Measurements from ENCODE around the gene TRAF1. TPM values are rescaled to one million over a fixed set of nuclear protein-coding genes. Genes with fewer than 3 reads are reported as not detected.
A peak's percentile ranks its signal among the peaks of the same experiment; 100 is the strongest.

Gene TRAF1
- total RNA-seq, 1 donor from 2014 or later, result 8.0 TPM

GRCh38 chr9:120914953-120915352 is 11.6 kb downstream of the TRAF1 start:
- intact Hi-C loops (cut with DNase I), result no loop called here
- ATAC-seq (no peak), DNase-seq (ENCODE audit: low spot score) (no peak)

- no peak for ATAC-seq
- no peak for DNase-seq (ENCODE audit: low spot score)
- intact Hi-C loops (cut with DNase I), result no loop called here
Measured at GRCh38 chr9:120914396-120914795, 12.2 kb downstream of the TRAF1 start.

- DNase-seq (ENCODE audit: low spot score) (no peak), ATAC-seq (no peak)
- intact Hi-C loops (cut with DNase I), result no loop called here
Measured at GRCh38 chr9:120913647-120914264, 12.8 kb downstream of the TRAF1 start.

- DNase-seq (ENCODE audit: low spot score) (no peak), ATAC-seq (no peak)
- intact Hi-C loops (cut with DNase I), result no loop called here
Measured at GRCh38 chr9:120912958-120913646, 13.5 kb downstream of the TRAF1 start.

GRCh38 chr9:120911295-120911837 is 15.2 kb downstream of the TRAF1 start:
- DNase-seq (ENCODE audit: low spot score) (no peak), ATAC-seq (no peak)
- intact Hi-C loops (cut with DNase I), result no loop called here

- intact Hi-C loops (cut with DNase I), result no loop called here
- DNase-seq (ENCODE audit: low spot score), result no peak
- ATAC-seq, result no peak
Measured at GRCh38 chr9:120910643-120911042, 16.0 kb downstream of the TRAF1 start.

- no peak for DNase-seq (ENCODE audit: low spot score)
- no peak for ATAC-seq
- intact Hi-C loops (cut with DNase I), result no loop called here
Measured at GRCh38 chr9:120909904-120910303, 16.7 kb downstream of the TRAF1 start.

GRCh38 chr9:120905315-120906164 is 21.1 kb downstream of the TRAF1 start:
- no peak for ATAC-seq
- intact Hi-C loops (cut with DNase I), result no loop called here
- no peak for DNase-seq (ENCODE audit: low spot score)

- ATAC-seq, result no peak
- intact Hi-C loops (cut with DNase I), result no loop called here
- DNase-seq (ENCODE audit: low spot score), result no peak
Measured at GRCh38 chr9:120904978-120905301, 21.7 kb downstream of the TRAF1 start.

- intact Hi-C loops (cut with DNase I), result no loop called here
- DNase-seq (ENCODE audit: low spot score) (no peak), ATAC-seq (peak; percentile 18)
Measured at GRCh38 chr9:120904061-120904977, 22.3 kb downstream of the TRAF1 start.

GRCh38 chr9:120902569-120903535 is 23.7 kb downstream of the TRAF1 start:
- ATAC-seq (no peak), DNase-seq (ENCODE audit: low spot score) (no peak)
- intact Hi-C loops (cut with DNase I), result no loop called here

- intact Hi-C loops (cut with DNase I), result no loop called here
- no peak for ATAC-seq
- no peak for DNase-seq (ENCODE audit: low spot score)
Measured at GRCh38 chr9:120901755-120902568, 24.6 kb downstream of the TRAF1 start.

- ATAC-seq (no peak), DNase-seq (ENCODE audit: low spot score) (no peak)
- intact Hi-C loops (cut with DNase I), result no loop called here
Measured at GRCh38 chr9:120900824-120901223, 25.8 kb downstream of the TRAF1 start.

- ATAC-seq, result no peak
- no peak for DNase-seq (ENCODE audit: low spot score)
- intact Hi-C loops (cut with DNase I), result no loop called here
Measured at GRCh38 chr9:120899490-120900068, 27.0 kb downstream of the TRAF1 start.

GRCh38 chr9:120898396-120898795 is 28.2 kb downstream of the TRAF1 start:
- DNase-seq (ENCODE audit: low spot score), result no peak
- intact Hi-C loops (cut with DNase I), result no loop called here
- no peak for ATAC-seq

- no peak for DNase-seq (ENCODE audit: low spot score)
- intact Hi-C loops (cut with DNase I), result no loop called here
- no peak for ATAC-seq
Measured at GRCh38 chr9:120895951-120896350, 30.6 kb downstream of the TRAF1 start.

Measured in sciatic nerve (tissue), 2 donors.